Hypothalamus (tissue), 51 donors: ENCODE measurements around the gene PPP1CC.
"Not testable (repeated sequence)": the region's sequence is repeated elsewhere in the genome, so short reads cannot be mapped to it uniquely, and the experiment has no call there.

Experiments used
- DNase-seq, 51 donors: peaks; one replicate each; lab custom pipeline; 2025; lab: John Stamatoyannopoulos, UW

The PPP1CC gene

DNA sequence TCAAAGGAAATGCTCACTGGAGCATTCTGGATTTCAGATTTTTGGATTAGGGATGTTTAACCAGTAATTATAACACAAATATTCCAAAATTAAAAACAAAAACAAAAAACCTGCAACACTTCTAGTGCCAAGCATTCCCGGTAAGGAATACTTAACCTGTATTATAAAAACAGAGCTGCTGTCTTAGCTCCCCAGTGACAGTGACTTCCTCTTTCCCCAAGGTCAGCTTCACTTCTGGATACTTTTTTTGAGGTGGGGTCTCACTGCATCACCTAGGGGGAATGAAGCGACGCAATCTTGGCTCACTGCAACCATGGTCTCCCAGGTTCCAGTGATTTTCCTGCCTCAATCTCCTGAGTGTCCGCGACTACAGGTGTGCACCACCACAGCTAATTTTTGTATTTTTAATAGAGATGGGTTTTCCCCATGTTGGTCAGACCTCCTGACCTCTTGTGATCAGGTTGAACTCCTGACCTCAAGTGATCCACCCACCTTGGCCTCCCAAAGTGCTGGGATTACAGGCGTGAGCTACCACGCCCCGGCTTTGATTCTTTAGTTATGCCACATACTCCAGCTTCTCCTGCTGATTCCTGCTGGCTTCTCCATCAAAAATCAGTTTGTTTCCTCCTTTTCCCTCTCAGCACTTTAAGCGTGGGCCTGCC lies 15.9 kb downstream of the PPP1CC start:
- no peak for DNase-seq

DNA sequence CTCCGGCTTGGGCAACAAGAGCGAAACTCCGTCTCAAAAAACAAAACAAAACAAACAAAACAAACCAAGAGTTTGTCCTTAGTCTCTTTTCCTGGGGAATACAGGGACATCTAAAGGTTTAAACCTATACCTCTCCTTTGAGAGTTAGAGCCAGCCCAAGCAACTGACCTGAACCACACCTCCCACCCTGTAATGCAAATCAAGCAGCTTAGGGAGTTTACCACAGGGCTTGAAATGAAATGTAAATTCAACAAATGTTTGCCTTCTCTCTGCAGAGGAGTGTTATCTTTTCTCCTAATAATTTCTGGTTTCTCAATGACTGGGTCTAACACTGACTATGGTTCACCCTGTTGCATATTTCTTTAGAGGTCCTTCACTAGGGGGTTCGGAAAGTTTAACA lies 16.7 kb downstream of the PPP1CC start:
- no peak for DNase-seq

DNA sequence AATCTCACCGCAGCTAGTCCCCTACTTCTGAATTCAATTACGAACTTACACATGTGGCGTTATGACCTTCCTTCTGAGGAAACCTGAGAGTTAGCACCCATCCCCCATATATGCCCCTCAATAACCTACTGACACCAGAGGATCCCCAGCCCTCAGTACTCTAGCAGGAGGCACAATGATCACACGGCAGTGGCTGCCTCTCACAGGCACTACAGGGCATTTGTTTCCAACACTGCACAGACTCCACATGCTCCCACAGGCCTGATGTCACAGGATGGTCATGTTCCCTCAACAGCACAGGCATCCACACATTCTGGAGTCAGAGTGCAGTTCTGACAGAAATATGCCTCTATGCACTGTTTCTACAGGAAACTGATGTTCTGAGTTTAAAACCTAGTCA lies 17.4 kb downstream of the PPP1CC start:
- DNase-seq, result no peak

DNA sequence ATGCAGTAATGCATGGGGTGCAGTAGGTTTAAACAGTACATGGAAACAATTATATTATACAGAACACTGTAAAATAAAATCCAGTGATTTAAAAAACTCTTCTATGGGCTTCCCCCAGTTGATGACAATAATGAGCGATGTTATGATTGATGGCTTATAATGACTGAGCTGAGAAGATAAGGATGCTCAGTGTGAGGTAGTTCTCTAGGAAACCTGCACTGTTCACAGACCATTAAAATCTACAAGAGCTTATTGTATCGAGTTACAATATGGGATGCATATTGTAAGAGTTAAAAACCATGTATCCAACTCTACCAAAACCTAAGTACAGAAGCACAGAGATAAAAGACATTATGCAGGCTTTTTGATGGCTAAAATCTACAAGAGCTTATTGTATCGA lies 19.8 kb downstream of the PPP1CC start:
- DNase-seq, result not testable (repeated sequence)

DNA sequence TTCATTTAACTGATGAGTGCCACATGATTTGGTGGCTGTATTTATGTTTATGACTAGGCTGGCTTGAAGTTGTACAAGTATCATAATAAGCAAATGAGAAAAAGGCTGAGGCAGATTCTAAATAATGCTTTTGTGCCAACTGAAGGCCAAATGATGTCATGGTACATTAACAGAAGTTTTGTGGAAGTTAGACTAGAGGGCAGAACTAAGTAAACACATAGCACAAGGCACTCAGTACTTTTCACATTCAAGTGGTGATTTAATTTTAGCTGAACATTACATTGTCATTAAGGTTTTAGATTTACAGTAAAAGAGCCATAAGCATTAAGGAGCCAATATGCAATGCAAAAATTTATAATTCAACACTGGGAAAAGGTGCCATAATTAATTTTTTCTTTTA lies 21.1 kb downstream of the PPP1CC start:
- DNase-seq, result no peak

DNA sequence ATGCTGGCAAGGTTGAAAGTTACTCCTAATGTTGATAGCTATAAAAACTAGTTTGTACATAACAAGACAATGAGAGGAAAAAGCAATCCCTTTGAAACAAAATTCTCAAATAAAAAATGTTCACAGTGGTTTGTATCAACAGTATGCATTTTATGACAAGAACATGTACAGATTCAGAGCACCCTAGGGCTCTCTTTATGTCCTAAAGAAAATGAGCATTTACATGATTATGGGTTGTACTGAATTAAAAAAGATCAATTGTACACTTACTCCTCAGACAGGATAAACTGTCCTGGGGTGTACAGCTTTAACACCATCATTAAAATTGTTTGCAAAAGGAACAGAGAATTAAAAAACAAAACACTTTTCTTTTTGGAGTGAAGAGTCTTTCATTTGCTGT lies 22.2 kb downstream of the PPP1CC start:
- DNase-seq, result no peak

DNA sequence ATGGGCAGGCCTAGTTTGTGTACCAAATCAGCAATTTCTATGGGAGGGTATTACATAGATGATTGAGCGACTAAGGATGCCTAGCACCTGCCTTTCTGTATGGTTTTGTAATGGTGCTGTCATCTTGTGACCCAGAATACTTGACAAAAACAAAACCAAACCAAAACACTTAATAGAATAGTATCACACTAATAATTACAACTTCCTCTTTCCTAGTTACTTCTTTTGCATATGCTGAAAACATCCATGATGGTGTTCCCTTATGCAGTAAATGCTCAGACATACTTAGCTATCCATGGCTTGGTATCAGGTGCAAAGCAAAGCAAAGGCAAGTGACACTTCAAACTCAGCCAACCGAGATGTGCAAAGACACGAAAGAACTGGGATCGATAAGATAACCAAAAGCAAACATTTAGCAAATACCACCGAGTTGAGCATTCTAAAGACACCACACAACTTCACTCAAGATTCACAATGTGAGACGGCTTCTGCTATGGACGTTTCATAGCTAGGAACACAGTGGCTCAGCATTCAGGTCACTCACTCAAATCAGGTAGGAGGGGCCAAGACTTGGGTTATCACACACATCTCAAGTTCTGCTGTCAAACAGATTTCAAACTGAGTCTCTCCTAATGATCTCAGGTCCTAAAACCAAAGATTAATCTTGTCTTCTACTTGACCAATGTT lies 24.3 kb downstream of the PPP1CC start:
- DNase-seq, result no peak

DNA sequence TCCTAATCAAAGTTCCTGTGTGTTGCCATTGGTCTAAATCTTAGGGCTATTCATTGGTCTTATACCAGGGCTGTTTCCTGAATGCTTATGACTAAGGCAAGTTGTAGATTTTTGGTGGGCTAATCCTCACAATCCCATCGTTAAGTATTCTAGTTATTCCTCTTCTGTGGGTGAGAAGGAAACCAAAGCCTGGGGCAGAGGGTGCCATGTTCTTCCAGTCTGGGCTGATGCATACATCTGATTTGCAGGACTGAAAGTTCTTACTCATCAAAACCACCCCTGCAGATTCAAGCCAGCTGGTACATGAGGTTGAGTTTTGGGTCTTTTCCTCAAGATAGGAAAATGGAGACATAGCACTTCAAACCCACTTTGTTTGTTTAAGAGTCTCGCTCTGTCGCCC lies 25.7 kb downstream of the PPP1CC start:
- DNase-seq, result no peak

DNA sequence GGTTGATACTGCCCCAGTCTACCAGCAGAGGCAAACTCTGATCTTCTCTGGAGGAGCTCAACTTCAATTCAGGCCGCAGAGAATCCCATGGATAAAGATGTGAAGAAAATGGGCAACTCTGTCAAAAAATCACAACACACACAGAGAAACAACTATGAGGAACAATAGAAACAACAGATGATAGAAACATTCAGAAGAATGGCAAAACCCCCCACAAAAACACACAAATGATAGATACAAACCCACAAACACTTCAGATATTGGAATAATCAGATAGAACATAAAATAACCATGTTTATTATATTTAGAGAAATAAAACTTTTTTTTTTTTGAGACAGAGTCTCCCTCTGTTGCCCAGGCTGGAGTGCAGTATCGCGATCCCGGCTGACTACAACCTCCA lies 33.8 kb downstream of the PPP1CC start:
- DNase-seq, result no peak

DNA sequence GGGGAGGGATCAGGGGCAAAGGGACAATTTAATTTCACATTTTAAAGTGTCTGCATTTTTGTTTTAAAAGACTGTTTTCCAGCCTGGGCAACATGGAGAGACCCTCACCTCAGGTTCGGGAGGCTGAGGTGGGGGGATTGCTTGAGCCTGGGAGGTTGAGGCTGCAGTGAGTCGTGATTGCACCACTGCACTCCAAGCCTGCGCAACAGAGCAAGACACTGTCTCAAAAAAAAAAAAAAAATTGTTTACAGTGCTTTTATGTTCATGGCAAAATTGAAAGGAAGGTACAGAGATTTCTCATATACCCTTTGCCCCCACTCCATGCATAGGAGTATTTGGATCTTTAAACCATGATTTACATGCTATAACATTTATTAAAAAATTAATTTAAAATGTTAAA lies 37.4 kb downstream of the PPP1CC start:
- DNase-seq, result no peak

DNA sequence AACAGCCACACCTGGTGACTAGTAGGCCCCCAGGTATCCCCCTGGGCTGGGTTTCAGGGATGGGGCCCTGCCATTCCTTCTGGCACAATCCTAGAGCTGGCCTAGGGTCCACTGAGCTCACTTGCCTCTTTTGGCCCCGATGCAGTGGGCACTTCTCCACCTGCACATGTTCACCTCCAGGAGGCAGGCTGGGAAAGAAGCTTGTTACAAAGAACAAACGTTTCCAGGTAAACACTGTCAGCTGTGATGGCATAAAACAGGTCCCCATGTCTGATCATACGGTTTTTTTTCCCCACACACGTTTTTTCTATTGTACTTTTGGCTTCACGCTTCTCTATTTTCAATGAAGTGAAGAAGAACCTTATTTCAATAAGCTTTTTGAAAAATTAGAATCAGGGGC lies 37.9 kb downstream of the PPP1CC start:
- no peak for DNase-seq

DNA sequence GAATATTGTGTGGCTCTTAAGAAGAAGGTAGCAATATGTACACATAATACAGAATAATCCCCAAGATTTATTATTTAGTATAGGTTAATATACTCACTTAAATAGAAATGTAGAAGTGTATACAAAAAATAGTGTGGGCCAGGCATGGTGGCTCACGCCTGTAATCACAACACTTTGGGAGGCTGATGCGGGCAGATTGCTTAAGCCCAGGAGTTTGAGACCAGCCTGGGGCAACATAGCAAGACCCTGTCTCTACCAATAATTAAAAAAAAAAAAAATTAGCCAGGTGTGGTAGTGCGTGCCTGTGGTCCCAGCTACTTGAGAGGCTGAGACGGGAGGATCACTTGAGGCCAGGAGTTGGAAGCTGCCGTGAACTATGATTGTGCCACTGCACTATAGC lies 38.5 kb downstream of the PPP1CC start:
- DNase-seq, result no peak

DNA sequence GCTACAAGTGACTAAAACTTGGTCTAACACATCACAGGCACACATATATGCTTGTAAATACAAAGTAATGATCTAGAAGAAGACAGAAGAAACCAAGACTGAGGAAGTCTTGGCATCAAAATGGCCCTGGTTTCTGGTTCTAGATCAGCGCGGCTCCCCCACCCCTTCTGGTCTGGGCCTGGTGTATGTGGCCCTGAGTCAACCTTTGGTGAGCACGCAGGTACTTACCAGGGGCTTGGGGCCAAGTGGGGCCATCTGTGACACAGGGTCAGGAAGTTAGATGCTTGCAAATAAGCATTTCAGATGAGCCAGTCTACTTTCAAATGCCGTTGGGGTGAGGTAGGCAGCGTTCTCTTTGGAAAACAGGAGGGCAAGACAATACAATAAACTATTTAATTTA lies 40.6 kb downstream of the PPP1CC start:
- no peak for DNase-seq

DNA sequence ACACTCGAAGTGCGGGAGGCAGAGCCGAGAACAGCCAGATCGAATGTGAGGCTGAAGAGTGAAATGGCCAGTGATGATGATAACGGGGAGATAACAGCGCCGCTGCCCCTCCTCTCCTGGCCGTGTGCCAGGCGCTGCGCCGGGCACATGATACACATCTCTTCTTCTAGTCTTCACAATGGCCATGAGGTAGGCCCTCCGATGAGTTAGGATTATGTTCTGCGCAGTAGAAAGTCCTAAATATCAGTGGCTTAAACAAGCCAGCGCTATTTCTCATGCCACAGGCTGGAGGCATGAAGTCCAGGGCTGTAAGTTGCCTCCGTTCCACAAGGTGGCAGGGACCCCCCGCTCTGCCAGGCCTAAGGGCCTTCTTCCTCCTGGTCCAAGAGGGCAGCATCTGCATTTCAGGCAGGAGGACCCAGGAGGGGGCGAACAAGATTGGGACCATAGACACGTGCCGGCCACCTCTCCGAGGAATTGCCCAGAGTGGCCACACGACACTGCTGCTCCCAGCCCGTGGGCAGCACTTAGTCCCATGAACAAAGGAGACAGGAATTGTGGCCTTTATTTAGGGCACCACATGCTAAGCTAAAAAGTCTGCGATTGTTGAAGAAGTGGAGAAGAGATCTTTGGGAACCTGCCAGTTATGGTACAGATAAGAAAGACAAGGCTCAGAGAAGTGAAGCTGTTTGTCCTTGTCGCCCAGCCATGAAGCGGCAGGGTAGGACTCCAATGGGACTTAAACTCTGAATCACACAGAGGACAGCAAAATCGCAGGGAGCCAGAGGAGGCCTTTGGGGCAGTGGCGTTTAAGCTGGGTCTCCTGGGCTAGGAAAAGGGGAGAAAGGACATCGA lies 42.9 kb downstream of the PPP1CC start:
- DNase-seq, result peak in 6 of 51 donors; percentile 3 to 9 (median 6)

DNA sequence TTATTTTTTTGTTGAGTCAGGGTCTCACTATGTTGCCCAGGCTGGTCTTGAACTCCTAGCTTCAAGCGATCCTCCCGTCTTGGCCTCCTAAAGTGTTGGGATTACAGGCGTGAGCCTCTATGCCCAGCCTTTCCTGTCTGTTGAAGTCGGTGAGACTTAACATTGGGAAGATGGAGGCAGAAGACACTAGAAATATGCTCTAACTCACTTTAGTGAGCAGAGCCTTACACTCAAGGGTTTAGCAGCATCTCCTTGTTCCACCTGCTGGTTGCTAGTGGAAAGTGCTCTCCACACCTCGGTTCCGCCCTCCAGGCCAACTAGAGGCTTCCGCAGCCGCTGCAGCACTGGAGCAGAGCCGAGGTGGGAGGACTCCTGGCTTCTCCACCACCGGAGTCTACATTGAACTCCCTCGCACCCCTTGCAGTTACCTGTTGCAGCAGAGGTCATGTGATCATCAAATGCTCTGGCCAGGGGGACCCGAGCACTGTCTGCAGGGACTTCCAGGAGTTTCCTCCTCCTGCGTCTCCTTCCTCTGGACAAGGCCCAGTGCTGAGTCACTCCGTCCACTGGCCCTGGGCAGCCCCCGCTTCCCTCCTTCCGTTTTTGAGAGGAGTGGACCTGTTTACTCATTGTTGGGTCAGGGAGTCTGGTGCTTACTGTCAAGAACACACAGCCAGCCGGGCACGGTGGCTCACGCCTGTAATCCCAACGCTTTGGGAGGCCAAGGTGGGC lies 44.4 kb downstream of the PPP1CC start:
- peak in 35 of 51 donors; percentile 11 to 74 (median 38) for DNase-seq

DNA sequence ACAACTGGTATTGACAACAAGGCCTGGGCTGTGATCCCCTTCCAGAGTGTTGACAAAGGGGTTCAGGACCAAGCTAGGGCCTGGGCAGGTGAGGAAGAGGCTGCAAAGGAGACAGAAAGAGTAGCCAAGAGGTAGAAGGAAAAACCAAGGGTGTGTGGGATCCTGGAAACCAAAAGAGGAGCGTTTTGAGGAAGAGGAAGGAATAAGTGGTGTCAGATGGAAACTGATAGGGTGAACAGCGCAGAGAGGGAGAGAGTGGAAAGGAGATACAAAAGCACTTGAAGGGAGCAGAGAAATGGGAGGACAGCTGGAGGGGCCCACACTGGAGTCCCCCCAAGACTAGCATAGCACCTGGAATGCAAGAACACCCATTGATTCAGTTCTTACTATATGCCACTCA lies 45.5 kb downstream of the PPP1CC start:
- DNase-seq, result no peak

DNA sequence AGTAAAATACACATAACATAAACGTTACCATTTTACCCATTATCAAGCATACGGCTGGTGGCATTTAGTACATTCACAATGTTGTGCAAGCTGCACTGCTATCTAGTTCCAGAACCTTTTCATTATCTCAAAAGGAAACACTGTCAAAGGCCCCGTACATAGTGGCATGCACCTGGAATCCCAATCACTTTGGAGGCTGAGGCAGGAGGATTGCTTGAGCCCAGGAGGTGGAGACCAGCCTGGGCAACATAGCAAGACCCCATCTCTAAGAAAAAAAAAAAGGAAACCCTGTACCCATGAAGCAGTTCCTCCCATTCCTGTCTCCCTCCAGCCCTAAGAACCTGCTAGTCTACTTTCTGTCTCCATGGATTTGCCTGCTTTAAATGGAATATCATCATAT lies 46.4 kb downstream of the PPP1CC start:
- no peak for DNase-seq

DNA sequence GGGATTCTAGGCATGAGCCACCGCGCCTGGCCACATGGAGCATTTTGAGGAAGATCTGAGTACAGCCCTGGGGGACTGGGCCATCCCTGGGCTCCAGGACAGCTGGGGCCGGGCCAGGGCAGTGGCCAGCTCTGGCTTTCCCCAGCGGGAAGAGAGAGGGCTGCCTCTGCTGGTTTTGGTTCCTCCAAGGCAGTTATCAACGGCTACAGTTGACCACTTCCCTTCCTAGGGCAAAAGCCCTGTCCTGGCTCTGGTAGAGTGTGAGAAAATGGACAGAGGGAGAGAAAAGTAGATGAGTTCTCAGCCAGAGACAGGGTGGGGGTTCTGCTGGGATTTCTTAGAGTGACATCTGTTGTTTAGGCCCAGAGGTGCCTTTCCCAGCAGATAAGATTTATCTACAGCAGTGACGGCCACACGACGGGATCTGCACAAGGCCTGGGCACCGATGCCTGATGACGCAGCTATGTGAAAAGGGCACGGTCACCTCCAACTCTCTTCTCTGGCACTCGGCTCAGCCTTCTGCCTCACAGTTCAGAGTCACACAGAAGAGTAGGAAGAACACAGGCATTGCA lies 48.3 kb downstream of the PPP1CC start:
- peak in 22 of 51 donors; percentile 6 to 47 (median 20) for DNase-seq

DNA sequence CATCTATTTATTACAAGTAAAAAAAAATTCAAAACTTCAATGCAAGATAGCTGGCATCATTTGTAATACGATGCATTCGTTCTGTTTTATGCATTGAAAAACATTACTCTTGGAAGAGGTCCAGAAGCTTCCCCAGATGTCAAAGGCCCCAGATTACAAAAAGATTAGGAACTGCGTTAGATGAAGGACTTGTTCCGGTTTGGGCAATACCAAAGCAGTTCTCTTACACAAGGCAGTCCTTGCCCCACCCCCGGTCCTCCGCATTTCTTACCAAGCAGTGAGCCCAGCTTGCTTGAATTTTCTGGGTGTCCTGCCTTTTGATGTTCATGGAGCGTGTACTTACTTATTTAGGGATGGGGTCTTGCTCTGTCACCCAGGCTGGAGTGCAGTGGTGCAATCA lies 49.0 kb downstream of the PPP1CC start:
- DNase-seq, result peak in 3 of 51 donors; percentile 12 to 18 (median 16)

DNA sequence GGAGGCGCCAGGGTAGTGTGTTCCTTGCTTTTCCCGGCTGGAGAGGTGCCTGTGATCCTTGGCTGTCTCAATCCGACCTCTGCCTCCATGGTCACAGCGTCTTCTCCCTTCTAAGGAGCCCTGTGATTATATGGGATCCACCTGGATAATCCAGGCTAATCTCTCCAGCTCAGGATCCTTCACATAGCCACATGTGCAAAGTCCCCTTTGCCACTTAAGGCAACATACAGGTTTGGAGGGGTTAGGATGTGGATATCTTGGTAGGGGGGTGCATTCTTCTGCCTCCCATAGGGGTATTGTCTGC lies 52.6 kb downstream of the PPP1CC start:
- DNase-seq, result no peak
